ENCODE data around the gene POLR2E.

POLR2E gene

GRCh38 chr19:1046836-1047695 lies 48.1 kb downstream of the POLR2E start:
- DNase-seq (ENCODE audit: low read depth): no peak

- no peak for DNase-seq (ENCODE audit: low read depth)
These were observed 49.0 kb downstream of the POLR2E start for GRCh38 chr19:1046117-1046626.

GRCh38 chr19:1045247-1045603 lies 50.0 kb downstream of the POLR2E start:
- DNase-seq (ENCODE audit: low read depth): no peak

GRCh38 chr19:1042689-1043511 lies 52.3 kb downstream of the POLR2E start:
- no peak for DNase-seq (ENCODE audit: low read depth)

- no peak for DNase-seq (ENCODE audit: low read depth)
These were observed 53.1 kb downstream of the POLR2E start for GRCh38 chr19:1041835-1042685.

- DNase-seq (ENCODE audit: low read depth): no peak
These were observed 53.8 kb downstream of the POLR2E start for GRCh38 chr19:1041272-1041834.

GRCh38 chr19:1040476-1041271 lies 54.5 kb downstream of the POLR2E start:
- peak; percentile 76 for DNase-seq (ENCODE audit: low read depth)

- peak; percentile 99 for DNase-seq (ENCODE audit: low read depth)
These were observed 55.3 kb downstream of the POLR2E start, which contains the start of gene ABCA7 for GRCh38 chr19:1039646-1040475. Gene ABCA7 (plus strand): TSS chr19:1040107. CDS start chr19:1041362, 1,255 bp downstream.

GRCh38 chr19:1038978-1039645 lies 56.1 kb downstream of the POLR2E start:
- DNase-seq (ENCODE audit: low read depth): no peak

GRCh38 chr19:1037621-1038064 lies 57.5 kb downstream of the POLR2E start:
- no peak for DNase-seq (ENCODE audit: low read depth)

All from stimulated activated CD8-positive, alpha-beta memory T cell treated with anti-CD3 and anti-CD28 coated beads, Interleukin-15, amount 100 ng/mL, for 24 hours (primary cell).